Esophagus muscularis mucosa (tissue), 4 donors: ENCODE data around the gene PCBP3.

Experiments used
- EP300 ChIP-seq: sonication (generic); formaldehyde crosslinking; IDR thresholded peaks from one replicate; pipeline ENCODE4 v1.6.1; 2017; ENCODE audit warnings: antibody characterized with exemption
- POLR2A ChIP-seq: fragments of 450-650 bp; IDR thresholded peaks from one replicate; pipeline ENCODE4 v1.6.1; 2017; ENCODE audit warnings: antibody characterized with exemption, moderate library complexity, mild to moderate bottlenecking, low read depth
- POLR2AphosphoS5 ChIP-seq, 2 donors: sonication (generic); formaldehyde crosslinking; IDR thresholded peaks; one replicate each; pipeline ENCODE4 v1.6.1; 2017; ENCODE audit warnings: antibody characterized with exemption in 2 of 2
- TF ChIP-seq, protein P1 (sequence below), 3 experiments: fragments of 200-600 bp in 2 of 3; fragments of 450-650 bp in 1 of 3; sonication (generic) in 2 of 3; IDR thresholded peaks; one replicate each; pipeline ENCODE4 v1.5.1; 2017 to 2019; ENCODE audit warnings: antibody characterized with exemption in 3 of 3, mild to moderate bottlenecking in 2 of 3, moderate library complexity in 1 of 3

DNA sequence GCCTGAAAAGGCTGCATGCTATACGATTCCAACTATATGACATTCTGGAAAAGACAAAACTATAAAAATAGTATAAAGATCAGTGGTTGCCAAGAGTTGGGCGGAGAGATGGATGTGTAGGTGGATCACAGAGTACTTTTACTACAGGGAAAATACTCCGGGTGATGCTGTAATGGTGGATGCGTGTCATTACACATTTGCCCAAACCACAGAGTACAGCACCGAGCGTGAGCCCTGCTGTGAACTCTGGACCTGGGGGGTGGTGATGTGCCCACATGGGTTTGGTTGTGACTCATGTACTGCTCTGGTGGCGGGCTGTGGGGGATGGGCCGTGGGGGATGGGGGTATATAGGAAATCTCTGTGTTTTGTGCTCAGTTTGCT lies 175.4 kb downstream of the PCBP3 start:
- no peak for TF ChIP-seq EP300
- TF ChIP-seq, protein P1, sequence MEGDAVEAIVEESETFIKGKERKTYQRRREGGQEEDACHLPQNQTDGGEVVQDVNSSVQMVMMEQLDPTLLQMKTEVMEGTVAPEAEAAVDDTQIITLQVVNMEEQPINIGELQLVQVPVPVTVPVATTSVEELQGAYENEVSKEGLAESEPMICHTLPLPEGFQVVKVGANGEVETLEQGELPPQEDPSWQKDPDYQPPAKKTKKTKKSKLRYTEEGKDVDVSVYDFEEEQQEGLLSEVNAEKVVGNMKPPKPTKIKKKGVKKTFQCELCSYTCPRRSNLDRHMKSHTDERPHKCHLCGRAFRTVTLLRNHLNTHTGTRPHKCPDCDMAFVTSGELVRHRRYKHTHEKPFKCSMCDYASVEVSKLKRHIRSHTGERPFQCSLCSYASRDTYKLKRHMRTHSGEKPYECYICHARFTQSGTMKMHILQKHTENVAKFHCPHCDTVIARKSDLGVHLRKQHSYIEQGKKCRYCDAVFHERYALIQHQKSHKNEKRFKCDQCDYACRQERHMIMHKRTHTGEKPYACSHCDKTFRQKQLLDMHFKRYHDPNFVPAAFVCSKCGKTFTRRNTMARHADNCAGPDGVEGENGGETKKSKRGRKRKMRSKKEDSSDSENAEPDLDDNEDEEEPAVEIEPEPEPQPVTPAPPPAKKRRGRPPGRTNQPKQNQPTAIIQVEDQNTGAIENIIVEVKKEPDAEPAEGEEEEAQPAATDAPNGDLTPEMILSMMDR (IDR thresholded peaks at IDR 0.05), result no peak
- no peak for TF ChIP-seq POLR2A
- TF ChIP-seq POLR2AphosphoS5 (IDR thresholded peaks at IDR 0.05), result no peak
